Measurements from ENCODE around the gene NCOR2.

Gene NCOR2

DNA sequence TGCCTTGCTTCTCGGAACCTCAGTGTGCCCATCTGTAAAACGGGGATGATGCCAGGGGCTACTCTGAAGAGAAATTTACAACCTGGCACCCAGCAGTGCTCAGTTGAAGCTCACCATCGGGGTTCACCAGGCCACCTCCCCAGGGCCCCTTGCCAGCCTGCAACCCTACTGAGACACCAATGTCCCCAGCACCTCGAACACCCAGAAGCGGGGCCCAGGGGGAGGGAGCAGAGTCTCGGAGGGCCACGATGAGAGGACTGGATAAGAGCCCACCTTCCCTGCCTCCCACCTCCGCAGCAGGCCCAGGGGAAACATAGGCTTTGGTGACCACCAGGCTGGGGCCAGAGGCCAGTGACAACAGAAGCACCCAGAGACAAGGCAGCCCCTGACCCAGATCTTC, 22.4 kb downstream of the NCOR2 start:
- DNase-seq (ENCODE audit: extremely low read depth in 1 of 2, low read depth in 1 of 2), result no peak

DNA sequence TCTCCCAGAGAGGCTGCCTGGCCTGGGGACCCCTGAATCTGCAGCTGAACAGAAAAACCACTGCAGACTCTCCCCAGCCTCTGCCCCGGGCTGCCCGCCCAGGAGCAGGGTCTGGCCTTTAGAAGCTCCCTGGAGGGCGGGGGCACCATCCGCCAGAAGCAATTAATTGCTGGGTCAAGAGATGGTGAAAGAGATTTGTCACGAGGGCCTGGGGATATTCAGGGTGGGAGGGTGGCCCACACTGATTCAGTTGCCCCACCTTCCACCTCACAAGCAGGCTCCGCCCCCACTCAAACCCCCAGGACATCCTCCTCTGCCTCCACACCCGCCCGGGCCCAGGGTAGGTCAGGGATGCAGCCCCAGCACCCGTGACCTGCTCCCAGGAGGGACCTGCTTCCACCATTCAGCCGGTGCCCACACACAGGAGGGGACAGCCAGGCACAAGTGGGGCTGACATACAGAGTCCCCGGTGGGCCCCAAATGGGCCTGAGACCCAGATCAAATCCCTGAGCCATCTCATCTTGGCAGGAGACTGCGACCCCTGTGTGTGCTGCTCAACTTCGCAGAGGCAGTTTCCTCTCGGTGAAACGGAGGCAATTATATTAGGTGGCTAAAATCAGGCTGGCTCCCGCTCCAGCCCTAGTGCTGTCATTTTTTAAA, 23.0 kb downstream of the NCOR2 start:
- DNase-seq (ENCODE audit: extremely low read depth in 1 of 2, low read depth in 1 of 2), result no peak

DNA sequence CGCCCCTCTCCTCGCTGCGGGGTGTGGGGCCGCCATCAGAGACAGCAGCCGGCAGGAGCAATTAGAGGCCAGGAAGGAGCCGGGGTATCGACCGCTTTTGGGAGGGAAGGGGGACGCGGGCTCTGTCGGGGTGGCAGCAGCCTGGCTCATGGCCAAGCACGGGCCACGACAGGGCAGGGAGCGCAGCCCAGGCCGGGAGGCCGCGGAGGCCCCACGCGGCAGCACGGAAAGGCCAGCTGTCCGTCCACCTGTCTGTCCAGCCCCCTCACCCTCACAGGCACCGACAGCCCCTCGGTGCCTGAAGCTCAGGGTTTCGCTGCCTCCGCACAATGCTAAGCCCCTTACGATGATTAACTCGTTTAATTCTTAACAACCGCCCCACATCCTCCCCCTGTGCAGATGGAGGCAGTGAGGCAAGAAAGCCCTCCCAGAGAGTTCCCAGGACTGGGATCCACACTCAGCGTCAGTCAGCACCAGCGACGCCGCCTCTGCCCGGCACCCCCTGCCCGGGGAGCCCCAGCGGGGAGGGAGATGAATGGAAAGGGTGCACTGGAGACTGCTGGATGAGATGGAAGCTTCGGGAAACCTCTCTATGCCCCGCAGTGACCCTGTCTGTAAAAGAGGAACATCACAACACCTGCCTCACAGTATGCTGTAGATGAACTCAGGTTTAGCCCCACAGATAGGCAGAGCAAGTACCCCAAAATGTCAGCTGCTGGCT, 23.7 kb downstream of the NCOR2 start:
- DNase-seq (ENCODE audit: extremely low read depth in 1 of 2, low read depth in 1 of 2), result no peak

DNA sequence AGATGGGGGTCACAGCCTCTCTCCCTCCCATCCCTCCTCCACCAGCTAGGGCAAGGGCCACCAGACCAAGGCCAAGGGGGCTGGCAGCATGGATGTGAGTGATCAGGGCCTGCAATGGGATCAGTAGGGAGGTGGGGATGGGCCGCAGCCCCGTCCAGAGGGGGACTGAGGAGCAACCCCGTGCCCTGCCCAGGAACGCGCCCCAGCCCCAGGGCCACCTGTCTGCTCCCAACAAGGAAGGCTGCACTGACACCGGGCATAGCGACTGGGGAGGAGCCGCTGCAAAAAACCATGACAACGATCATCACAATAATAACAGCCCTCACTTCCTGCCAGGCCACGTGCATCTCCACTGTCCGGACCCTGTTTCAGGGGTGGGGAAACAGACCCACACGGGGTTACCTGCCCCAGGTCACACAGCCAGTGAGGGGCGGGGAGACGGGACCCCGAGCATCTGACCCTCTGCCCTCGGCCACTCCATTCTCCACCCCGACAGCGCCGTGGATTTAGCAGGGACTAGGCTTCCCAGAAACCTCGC, 24.3 kb downstream of the NCOR2 start:
- no peak for DNase-seq (ENCODE audit: extremely low read depth in 1 of 2, low read depth in 1 of 2)

DNA sequence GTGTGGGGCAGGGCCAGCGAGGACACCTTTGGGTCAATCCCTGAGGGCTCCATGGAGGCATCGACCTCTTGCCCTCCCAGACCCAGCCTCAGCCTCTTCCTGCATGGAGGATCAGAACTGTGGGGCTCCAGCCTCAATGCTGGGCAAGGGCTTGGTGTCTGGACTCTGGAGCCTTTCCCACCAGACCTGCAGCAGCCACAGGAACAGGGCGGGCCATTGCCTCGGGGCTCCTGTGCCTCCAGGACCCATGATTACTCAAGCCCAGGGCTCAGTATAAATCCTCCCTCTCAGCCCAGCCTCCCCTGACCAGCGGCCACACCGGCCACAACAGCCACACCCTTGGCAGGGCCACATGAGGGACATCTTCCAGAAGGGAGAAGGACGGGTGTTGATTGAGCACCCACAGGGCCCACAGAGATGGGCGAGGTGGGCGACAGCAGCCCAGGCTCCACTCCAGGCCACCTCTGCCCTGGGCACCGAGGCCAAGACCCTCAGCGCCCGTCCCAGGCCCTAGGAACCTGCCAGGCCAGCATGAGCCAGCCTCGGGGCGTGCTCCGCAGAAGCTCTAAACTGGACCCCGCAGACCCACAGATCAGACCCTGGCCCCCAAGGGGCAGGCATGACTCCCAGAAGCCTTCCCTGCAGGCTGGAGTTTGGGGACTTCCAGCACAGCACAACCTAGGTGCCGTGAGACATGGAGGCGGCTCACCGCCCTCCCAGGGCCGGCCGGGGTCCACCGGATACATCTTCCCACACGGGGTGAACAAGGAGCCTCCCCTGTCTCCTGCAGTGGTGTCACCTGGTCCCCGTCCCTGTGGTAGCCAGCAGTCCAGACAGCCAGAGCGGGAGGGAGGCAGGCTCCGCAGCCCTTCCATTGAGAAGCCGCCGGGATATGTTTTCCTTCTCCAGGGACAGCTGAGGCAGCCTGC, 25.1 kb downstream of the NCOR2 start:
- DNase-seq (ENCODE audit: extremely low read depth in 1 of 2, low read depth in 1 of 2), result no peak

DNA sequence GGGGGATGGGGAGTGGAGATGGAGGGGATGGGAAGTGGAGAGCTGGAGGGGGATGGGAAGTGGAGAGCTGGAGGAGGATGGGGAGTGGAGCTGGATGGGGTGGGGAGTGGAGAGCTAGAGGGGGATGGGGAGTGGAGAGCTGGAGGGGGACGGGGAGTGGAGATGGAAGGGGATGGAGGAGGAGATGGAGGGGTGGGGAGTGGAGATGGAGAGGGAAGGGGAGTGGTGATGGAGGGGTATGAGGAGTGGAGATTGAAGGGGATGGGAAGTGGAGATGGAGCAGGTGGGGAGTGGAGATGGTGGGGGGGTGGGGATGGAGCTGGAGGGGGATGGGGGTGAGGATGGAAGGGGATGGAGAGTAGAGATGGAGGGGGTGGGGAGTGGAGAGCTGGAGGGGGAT, 26.1 kb downstream of the NCOR2 start:
- no peak for DNase-seq (ENCODE audit: extremely low read depth in 1 of 2, low read depth in 1 of 2)

DNA sequence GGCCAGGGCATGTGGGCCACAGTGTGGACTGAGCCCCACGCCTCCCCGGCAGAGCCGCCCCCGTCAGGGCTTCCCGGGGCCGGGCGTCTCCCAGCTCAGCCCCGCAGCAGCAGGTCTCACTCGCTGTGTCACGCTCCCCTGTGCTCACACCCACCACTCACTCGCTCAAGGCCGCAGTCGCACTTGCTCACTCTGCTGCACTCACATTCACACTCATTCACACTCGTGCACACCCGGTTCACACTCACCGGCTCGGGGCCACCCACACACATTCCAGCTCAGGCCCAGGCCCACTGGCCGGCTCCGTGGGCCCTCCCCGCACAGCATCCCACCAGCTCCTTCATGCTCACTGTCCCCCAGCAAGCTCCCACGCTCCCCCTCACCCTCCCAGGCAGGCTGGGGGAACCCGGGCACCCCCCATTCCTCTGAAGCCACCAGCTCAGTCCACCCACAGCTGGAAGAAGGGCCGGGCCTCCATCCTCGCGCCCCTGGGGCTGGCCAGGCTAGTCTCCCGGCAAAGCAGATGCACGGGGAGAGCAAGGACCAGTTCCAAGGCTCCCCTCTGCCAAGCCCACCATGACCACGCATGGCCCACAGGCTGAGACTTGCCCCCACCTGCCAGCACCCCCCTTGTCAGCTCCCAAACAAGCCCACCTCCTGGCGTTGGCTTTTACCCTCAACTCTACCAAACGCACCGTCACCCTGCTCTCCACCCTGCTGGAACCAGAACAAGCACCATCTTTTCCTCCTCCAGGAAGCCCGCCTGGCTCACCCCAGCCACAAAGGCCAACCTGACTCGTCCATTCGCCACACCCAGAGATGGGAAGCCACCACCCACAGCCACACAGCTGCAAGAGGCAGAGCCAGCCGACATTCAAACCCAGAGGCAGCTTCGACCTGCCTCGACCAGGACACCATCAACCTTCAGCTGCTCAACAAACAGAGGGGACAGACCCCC, 28.0 kb downstream of the NCOR2 start:
- DNase-seq (ENCODE audit: extremely low read depth in 1 of 2, low read depth in 1 of 2), result no peak

DNA sequence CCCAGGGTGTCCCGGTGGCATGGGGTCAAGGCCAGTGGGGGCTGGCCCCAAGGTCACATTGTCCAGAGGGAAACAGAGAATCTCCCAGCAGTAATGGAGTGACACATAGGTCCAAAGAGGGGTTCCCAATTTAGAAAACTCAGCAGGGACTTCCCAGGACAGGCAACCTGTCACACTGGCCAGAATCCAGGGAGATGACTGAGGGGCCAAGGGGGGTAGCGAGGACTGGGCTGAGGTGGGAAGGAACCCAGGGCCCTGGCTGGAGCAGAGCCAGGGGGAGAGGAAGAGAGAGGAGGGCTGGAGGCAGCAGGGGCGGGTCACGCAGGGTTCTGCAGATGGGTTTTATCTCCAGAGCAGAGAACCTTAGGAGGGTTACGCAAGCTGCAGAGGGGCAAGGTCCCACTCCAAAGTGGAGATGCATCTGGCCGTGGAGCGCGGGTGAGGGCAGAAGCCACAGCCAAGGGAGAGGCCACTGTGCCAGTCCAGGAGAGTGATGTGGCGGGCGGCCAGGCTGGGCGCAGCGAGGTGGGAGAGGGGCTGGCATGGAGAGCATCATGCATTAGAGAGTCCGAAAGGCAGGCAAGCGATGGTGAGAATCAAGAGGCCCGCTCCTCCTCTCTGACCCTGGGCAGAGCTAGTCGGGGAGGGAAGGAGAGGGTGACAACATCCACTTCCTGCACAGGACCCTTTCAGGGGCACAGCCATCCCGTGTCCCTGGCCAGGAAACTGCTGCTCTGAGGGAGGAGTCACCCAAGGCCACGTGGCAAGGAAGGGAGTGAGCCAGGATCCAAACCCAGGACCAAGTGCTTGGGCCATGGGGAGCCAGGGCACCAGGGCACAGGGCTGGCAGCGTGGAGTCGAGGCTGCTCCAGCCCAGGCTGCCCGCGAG, 29.0 kb downstream of the NCOR2 start:
- no peak for DNase-seq (ENCODE audit: extremely low read depth in 1 of 2, low read depth in 1 of 2)

DNA sequence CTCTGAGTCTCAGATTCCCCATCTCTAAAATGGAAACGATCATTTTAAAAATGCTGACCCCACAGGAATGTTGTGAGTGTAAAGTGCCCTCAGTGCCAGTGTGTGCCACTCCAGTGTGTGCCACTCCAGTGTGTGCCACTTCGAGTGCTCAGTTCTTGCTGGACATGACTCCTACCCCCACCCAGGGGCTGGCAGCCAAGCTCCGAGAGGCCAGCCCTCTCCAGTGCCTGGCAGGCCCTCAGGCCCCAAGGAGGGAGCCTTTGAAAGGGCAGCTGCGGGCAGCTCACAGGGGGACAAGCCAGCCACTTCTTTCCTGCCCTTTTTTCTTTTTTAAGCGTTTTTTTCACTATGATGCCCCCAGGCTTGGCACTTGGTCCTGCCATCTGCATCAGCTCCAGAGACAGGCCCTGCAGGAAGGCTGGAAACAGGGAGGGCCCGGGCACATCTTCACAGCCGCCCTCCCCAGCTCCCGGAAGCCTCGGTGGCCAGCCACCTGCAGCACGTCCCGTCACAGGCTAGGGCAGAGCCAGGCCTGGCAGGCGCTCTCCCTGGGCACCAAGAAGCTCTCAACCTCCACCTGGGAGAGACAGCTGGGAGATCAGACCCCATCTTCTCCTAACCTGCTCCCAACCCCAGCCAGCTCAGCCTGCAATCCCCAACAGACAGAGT, 29.8 kb downstream of the NCOR2 start:
- no peak for DNase-seq (ENCODE audit: extremely low read depth in 1 of 2, low read depth in 1 of 2)

DNA sequence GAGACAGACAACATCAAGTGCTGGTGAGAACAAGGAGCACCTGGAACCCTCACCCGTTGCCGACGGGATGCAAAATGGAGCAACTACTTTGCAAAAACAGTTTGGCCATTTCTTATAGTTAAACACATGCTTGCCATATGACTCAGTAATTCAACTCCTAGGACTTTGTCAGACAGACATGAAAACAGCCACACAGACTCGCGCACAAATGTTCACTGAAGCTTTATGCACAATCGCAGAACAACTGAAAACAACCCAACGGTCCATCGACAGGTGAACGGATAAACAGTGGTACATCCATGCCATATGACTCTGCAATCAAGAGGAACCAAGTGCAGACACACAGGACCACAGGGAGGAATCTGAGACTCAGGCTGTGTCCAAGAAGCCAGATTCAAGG, 30.8 kb downstream of the NCOR2 start:
- DNase-seq (ENCODE audit: extremely low read depth in 1 of 2, low read depth in 1 of 2), result no peak

DNA sequence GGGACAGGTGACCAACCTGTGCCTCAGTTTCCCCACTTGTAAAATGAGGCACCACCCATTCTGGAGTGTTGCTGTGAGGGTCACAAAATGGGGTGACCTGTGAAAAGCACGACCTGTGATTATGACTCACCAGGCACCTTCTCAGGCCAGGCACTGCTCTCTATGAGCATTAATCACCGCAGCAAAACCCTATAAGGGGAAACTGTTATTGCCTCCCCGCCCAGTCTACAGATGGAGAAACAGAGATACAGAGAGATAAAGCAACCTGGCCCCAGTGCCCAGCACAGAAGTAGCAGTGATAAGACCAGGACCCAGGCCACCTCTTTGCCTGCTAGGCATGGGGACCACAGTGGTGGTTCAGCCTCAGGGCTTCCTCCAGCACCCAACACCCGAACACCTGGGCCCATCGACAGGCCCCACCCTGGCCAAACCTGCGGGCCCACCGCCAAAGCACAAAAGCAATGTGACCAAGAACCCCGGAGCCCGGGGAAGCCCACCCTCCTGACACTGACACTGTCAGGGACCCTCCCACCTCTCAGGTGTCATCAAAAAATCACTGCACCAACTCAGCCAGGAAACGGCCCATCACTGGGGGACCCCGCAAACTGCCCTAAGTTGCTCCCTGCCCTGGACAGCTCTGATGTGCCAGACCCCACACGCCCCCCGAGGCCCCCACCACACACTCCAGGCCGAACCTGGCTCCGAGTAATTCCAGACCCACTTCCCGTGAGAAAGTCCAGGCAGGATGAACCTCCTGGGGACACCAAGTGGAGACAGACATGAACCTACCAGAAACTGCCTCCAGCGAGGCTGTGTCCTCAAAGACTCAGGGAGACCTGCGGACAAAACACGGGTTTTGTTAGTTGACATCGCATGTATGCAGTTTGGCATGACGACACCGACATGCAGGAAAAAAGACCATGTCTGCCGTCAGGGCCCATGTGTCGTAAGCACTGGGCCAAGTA, 32.4 kb downstream of the NCOR2 start:
- DNase-seq (ENCODE audit: extremely low read depth in 1 of 2, low read depth in 1 of 2), result no peak

DNA sequence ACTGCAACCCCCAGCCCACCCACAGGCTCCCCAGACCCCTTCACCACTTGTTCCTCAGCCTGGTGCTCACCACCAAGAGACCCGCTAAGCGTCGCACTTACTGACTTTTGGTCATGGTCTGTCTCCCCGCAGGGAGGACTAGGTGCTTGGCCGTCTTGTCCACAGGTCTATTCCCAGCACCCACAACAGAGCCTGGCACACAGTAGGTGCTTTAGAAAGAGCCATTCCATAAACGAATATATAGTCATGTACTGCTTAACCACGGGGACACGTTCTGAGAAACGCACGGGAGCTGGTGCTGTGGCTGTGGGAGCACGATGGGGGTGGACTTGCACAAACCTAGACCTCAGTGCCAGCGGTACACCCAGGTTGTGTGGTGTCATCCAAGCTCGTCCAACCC, 34.0 kb downstream of the NCOR2 start:
- no peak for DNase-seq (ENCODE audit: extremely low read depth in 1 of 2, low read depth in 1 of 2)

DNA sequence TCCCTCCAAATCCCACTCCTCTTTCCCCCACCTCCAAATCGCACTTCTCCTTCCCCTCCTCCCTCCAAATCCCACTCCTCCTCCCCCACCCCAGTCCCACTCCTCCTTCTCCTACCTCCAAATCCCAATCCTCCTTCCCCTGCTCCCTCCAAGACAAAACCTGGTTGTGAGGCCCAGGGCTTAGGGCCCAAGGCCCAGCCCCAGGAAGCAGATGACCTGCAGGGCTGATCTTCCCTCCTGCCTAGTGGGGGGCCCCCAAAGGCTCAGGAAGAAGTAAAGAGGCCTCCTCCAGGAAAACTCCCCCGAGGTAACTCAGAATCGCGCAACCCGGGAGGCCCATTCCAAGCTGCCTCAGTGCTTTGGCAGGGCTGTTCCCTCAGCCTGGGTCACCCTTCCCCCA, 34.4 kb downstream of the NCOR2 start:
- DNase-seq (ENCODE audit: extremely low read depth in 1 of 2, low read depth in 1 of 2), result no peak

DNA sequence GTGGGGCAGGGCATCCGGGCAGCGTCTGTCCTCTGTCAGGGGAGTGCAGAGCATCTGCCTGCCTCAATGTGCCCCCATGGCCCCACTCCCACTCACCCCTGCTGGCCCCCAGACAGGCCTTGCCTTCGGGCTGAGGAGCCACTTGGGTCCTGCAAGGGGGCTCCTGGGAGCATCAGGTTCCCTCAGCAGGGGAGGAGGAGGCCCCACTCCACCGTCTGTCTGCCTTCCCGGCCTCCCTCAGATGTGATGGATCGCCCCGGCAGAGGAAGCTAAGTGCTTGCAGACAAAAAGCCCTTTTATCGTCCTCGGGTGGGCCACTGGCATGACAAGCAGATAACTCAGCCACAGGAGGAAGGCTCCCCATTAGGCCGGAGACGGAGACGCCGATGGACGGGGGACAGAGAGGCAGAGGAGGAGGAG, 35.1 kb downstream of the NCOR2 start:
- no peak for DNase-seq (ENCODE audit: extremely low read depth in 1 of 2, low read depth in 1 of 2)

DNA sequence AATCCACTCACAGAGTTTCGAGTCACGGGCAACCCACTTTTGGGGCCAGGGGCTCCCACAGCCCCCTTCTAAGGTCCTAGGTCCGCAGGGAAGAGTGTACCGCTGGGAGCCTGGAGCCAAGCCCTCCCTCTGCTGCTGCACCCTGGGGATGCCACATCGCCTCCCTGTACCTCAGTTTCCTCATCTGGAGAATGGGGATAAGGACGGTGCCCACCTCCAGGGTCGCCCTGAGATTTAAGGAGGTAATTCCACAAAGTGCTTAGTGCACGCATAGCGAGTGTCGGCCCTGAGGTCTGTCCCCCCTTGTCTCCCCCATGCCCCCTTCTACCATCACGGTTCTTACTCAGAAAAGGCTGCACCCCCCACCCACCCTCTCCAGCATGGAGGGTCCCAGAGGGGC, 35.5 kb downstream of the NCOR2 start:
- no peak for DNase-seq (ENCODE audit: extremely low read depth in 1 of 2, low read depth in 1 of 2)

DNA sequence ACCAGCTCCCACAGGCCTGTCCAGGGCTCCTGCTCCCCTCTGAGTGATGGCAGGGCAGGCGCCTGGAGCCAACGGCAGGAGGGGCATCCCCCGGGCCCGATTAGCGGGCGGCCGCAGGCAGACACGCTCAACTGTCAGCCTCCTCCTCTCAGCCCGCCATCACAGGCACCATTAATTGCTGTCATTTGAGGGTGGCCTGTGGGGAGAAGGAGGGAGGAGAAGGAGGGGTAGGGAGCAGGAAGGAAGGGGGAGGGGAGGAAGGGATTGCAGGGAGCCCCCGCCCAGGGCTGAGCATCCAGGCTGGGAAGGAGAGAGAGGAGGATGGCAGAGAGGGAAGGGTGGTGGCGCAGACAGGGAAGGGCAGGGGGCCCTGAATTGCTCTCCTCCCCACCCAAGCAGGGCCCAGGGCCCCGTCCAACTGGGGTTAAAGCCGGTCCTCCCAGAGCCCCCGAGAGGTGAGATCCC, 36.1 kb downstream of the NCOR2 start:
- DNase-seq (ENCODE audit: extremely low read depth in 1 of 2, low read depth in 1 of 2), result no peak

DNA sequence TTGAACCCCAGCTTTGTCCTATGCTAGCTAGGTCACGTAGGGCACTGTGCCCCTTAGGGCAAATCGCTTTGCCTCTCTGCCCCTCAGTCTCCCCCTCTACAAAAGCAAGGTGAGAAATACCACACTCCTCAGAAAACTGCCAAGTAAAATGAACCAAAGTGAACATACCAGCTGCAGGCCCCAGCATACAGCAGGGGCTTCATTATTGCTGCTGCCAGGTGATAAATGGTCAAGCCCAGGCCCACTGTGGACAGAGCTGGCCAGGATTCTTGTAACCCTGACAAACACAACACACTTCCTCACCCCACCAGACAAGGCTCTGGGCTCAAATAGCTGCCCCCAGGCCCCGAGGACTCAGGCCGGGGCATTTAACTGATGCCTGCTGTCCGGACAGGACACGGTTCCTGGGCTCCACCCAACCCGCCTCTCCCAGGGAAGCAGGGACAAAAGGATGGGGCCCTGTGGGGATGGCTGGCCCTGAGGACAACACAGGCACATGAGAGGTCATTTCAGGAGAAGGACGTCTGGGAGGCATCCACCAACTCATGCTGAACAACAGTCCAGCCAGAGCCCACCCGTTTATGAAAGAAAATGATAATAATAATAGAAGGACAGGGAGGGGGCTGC, 36.7 kb downstream of the NCOR2 start:
- no peak for DNase-seq (ENCODE audit: extremely low read depth in 1 of 2, low read depth in 1 of 2)

All from activated CD8-positive, alpha-beta memory T cell treated with anti-CD3 and anti-CD28 coated beads for 1 hour (primary cell).